HG03521 (cell line): ENCODE measurements around the gene HOXA5.

Experiments used
- ATAC-seq: cut with Tn5 transposase; IDR thresholded peaks from one replicate; pipeline ENCODE4 v1.9.1; 2021; ENCODE audit warnings: mild to moderate bottlenecking, moderate library complexity; ENCODE audit not compliant: unreplicated experiment

HOXA5 gene

GRCh38 chr7:27109466-27110185 is 33.9 kb downstream of the HOXA5 start:
- ATAC-seq, result no peak

- ATAC-seq, result no peak
Measured at GRCh38 chr7:27108390-27109127, 34.9 kb downstream of the HOXA5 start.

- no peak for ATAC-seq
Measured at GRCh38 chr7:27107391-27108381, 35.8 kb downstream of the HOXA5 start.

GRCh38 chr7:27106901-27107240 is 36.6 kb downstream of the HOXA5 start:
- ATAC-seq, result no peak

GRCh38 chr7:27106181-27106900 is 37.1 kb downstream of the HOXA5 start:
- ATAC-seq, result no peak

GRCh38 chr7:27105301-27106031 is 38.0 kb downstream of the HOXA5 start:
- ATAC-seq, result no peak

GRCh38 chr7:27104341-27105058 is 39.0 kb downstream of the HOXA5 start:
- no peak for ATAC-seq

- ATAC-seq, result no peak
Measured at GRCh38 chr7:27103489-27104226, 39.8 kb downstream of the HOXA5 start.

GRCh38 chr7:27102581-27103442 is 40.7 kb downstream of the HOXA5 start, which contains the start of gene HOXA2:
HOXA2 (minus strand) TSS chr7:27102683; CDS start chr7:27102500, 183 bp downstream.
- no peak for ATAC-seq

GRCh38 chr7:27101957-27102580 is 41.4 kb downstream of the HOXA5 start:
- no peak for ATAC-seq

GRCh38 chr7:27101171-27101956 is 42.1 kb downstream of the HOXA5 start:
- no peak for ATAC-seq

GRCh38 chr7:27100694-27101170 is 42.7 kb downstream of the HOXA5 start:
- no peak for ATAC-seq

GRCh38 chr7:27099453-27100370 is 43.8 kb downstream of the HOXA5 start:
- no peak for ATAC-seq

GRCh38 chr7:27098578-27099451 is 44.7 kb downstream of the HOXA5 start:
- no peak for ATAC-seq
